ENCODE results near the gene BMF. TPM values are rescaled to one million over a fixed set of nuclear protein-coding genes. Genes with fewer than 3 reads are reported as not detected.

BMF gene
- total RNA-seq, 1 donor from 2014 or later = 153 TPM

DNA sequence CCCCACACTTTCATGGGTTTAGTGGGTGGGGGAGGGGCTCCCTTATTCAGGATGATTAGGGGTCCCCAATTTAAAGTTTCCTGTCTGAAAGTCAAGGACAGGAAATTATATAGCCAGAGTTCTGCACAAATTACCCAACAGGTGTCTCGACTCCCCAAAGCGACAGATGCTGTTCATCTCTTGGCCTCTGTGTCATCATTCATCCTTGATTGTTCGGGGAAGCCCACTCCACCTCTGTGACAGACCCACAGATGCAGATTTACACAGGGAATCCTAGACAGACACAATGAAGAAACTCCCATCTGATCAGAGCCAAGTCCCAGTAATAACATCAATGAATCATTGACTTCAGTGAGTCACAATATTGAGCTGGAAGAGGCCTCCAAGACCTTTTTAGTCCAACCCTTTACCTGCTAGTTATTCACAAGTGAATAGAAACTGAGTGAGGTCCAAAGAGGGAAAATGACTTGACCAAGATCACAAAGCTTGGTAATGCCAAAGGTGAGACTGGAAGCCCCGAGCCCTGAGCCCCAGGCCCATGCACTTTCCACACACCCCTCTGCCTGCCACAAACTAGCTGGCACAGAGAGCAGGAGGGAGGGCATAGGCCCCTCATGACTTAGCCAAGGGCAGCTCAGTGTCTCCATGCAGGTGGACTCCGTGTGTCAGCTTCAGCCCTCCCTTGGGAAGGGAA lies 61.8 kb downstream of the BMF start:
- Mint-ChIP-seq H3K27me3 (ENCODE audit: unreplicated experiment) (peaks cover 6% of the 10 kb centered on the region), H3K4me3 (ENCODE audit: unreplicated experiment) (no peak overlapping the region), H3K4me1 (ENCODE audit: unreplicated experiment) (peaks cover 46% of the 10 kb centered on the region), H3K36me3 (ENCODE audit: low read depth, unreplicated experiment) (peaks cover 7% of the 10 kb centered on the region), H3K9me3 (ENCODE audit: unreplicated experiment) (no peaks in the 10 kb centered on the region), H3K27ac (ENCODE audit: unreplicated experiment) (no peak overlapping the region)
- DNase-seq (ENCODE audit: low spot score) = no peak
- TF ChIP-seq, protein P1, sequence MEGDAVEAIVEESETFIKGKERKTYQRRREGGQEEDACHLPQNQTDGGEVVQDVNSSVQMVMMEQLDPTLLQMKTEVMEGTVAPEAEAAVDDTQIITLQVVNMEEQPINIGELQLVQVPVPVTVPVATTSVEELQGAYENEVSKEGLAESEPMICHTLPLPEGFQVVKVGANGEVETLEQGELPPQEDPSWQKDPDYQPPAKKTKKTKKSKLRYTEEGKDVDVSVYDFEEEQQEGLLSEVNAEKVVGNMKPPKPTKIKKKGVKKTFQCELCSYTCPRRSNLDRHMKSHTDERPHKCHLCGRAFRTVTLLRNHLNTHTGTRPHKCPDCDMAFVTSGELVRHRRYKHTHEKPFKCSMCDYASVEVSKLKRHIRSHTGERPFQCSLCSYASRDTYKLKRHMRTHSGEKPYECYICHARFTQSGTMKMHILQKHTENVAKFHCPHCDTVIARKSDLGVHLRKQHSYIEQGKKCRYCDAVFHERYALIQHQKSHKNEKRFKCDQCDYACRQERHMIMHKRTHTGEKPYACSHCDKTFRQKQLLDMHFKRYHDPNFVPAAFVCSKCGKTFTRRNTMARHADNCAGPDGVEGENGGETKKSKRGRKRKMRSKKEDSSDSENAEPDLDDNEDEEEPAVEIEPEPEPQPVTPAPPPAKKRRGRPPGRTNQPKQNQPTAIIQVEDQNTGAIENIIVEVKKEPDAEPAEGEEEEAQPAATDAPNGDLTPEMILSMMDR (IDR thresholded peaks at IDR 0.05; ENCODE audit: unreplicated experiment) = no peak

DNA sequence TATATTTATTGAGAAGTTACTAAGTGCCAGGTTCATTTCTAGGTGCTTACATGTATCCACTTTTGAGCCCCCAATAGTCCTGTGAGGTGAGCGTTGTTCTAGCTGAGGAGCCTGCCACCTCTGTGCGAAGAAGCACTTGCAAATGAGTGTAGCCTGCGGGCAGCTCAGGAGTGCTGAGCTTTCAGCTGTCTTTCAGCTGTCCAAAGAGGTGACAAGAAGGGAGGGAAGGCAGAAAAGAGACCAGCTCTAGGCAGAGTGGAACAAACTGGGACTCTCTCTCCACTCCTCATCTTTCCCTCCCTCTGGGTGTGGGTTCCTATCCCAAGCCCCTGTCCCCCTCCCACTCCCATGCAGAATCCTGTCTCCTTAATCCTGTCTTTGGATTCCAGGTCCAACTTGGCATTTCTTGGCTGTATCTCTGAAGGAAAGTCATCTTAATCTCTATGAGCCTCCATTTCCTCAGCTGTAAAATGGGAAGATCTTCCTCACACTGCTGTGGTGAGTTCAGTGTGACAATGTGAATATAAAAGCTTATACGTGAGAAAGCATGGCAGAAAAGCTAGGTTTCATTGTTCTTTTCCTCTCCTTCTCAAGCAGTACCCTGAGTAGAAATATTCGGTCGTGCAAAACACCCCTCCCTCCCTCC lies 63.0 kb downstream of the BMF start:
- TF ChIP-seq, protein P1 (IDR thresholded peaks at IDR 0.05; ENCODE audit: unreplicated experiment) = no peak
- Mint-ChIP-seq H3K9me3 (ENCODE audit: unreplicated experiment) (no peaks in the 10 kb centered on the region), H3K27me3 (ENCODE audit: unreplicated experiment) (peaks cover 6% of the 10 kb centered on the region), H3K27ac (ENCODE audit: unreplicated experiment) (no peak overlapping the region), H3K4me1 (ENCODE audit: unreplicated experiment) (peaks cover 47% of the 10 kb centered on the region), H3K36me3 (ENCODE audit: low read depth, unreplicated experiment) (peaks cover 7% of the 10 kb centered on the region), H3K4me3 (ENCODE audit: unreplicated experiment) (no peak overlapping the region)
- no peak for DNase-seq (ENCODE audit: low spot score)

DNA sequence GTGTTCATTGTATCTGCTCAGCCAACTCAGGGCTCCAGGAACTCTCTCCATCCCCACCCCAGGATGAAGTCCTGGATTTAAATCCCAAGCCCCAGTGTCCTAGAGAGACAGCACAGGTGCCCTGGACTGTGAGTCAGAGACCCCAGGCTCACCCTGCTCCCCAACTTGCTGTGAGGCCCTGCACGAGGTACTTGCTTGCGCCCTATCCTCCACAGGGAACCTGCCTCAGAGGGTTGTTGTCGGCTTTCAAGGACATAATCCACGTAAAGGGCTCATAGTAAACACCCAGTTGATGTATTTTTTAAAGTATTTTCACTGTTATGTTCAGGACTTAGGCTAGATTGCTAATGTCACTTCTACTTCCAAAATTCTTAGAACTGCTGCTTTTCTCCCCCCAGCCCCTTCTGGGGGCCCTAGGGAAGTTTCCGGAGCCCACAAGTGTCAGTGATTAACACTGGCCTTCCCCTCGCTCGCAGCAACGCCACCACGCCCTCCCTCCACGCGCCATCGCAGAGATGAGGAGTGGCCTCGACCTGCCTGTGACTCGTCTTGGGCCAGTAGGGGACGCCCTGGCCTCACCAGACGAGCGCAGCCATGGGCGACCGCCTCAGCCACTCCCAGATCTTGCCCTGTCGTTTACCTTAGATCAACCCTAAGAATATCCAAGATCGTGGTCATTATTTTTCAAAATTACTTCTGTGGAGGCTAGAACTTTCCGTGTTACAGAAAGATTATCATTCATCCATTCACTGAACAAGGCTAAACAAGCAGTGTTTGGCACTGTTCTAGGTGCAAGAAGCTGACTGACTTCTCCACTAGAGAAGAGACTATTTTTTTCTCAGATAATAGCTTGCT lies 63.7 kb downstream of the BMF start:
- Mint-ChIP-seq H3K27ac (ENCODE audit: unreplicated experiment) (no peak overlapping the region), H3K4me3 (ENCODE audit: unreplicated experiment) (no peak overlapping the region)
- TF ChIP-seq, protein P1 (IDR thresholded peaks at IDR 0.05; ENCODE audit: unreplicated experiment) = peak; percentile 39

DNA sequence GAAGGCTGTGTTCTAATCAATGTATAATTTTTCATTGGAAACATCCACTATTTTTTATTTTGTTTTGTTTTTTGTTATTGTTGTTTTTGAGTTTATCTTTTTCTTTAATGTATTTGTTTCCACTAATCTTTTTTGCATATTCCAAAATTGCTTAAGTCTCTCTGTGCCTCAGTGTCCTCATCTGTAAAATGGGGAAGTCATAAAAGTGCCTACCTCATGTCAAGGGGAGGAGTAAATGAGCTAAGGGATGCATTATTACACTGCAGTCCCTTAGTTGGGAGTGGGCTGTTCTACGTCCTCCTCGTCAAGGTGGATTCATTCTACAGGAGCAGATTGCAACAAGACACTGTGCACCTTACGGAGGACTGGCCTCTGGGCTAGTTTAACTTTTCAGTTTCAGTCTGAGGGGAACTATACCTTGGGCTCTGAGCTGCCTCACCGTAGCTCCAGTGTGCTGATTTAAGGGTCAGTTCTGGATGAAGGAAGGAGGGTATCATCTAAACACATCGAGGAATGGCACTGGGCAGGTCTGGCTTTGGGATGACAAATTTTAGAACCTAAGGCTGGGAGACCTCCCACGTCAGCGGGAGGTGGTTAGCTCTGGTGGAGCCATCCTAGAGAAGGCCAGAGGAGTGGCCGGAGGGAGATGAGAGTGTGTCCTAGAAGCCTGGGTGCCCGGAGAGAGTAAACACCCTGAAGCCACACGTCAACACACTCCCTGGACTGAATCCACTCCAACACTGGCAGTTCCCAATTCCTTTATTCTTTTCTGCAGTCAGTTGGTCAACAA lies 64.6 kb downstream of the BMF start:
- Mint-ChIP-seq H3K36me3 (ENCODE audit: low read depth, unreplicated experiment) (peaks cover 6% of the 10 kb centered on the region), H3K27me3 (ENCODE audit: unreplicated experiment) (peaks cover 10% of the 10 kb centered on the region), H3K9me3 (ENCODE audit: unreplicated experiment) (no peaks in the 10 kb centered on the region), H3K27ac (ENCODE audit: unreplicated experiment) (no peak overlapping the region), H3K4me1 (ENCODE audit: unreplicated experiment) (peaks cover 51% of the 10 kb centered on the region), H3K4me3 (ENCODE audit: unreplicated experiment) (no peak overlapping the region)
- no peak for DNase-seq (ENCODE audit: low spot score)
- TF ChIP-seq, protein P1 (IDR thresholded peaks at IDR 0.05; ENCODE audit: unreplicated experiment) = no peak

More for the DNA sequence above, 63.7 kb downstream of the BMF start:
- Mint-ChIP-seq H3K9me3 (ENCODE audit: unreplicated experiment) (no peaks in the 10 kb centered on the region), H3K36me3 (ENCODE audit: low read depth, unreplicated experiment) (peaks cover 8% of the 10 kb centered on the region), H3K4me1 (ENCODE audit: unreplicated experiment) (peaks cover 50% of the 10 kb centered on the region), H3K27me3 (ENCODE audit: unreplicated experiment) (peaks cover 10% of the 10 kb centered on the region)
- peak; percentile 83 for DNase-seq (ENCODE audit: low spot score)

Measured in endothelial cell (in vitro differentiated cells).